ENCODE measurements around the gene CARD18.

The CARD18 gene

DNA sequence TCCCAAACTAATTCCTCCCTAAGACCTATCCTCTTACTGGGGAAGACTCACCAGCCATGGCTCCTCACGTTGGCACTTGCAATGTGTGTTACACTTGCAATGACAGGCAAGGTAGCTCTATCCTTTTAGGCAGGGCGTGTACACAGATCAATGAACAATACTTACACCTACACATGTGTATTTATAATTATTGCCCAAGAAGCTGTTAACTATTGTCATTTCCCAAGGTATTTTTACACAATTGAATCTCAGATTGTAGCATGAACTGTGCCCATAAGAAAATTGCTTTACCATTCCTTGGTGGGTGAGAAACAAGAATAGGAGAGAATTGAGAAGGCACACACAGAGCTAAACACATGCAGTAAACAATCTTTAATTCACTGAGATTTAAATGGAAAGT lies at the start of gene CARD18:
CARD18 (minus strand) TSS at position 101 of the 400 bp plus-strand sequence; CDS start at position 58, 43 bp downstream.
- TF ChIP-seq ZFX (IDR thresholded peaks at IDR 0.05; ENCODE audit: borderline replicate concordance) (no peak), CTCF (IDR thresholded peaks at IDR 0.05) (no peak)

GRCh38 chr11:105183987-105184386 lies 44.4 kb upstream of the CARD18 start:
- TF ChIP-seq CTCF (IDR thresholded peaks at IDR 0.05): no peak
- no peak overlapping the region for H3K27ac ChIP-seq

More for the DNA sequence above, at the start of gene CARD18:
- no peak within 1 kb of the TSS for H3K27ac ChIP-seq

DNA sequence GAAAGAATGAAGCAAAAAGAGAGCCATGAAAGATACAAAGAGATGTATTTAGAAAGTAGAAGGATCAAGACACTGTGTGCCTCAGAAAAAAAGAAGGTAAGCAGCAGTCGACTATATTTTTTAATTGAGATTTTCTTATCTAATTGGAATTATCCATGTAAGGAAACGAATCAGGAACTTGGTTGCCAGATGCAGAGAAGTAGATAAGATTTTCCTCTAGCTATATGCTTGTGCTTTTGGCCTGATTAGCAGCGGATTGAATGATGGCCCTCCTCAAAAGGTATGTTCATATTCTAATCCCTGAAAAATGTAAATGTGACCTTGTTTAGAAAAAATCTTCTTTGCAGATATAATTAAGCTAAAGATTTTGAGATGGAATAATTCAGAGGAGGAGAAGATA lies 43.9 kb upstream of the CARD18 start:
- TF ChIP-seq ZFX (IDR thresholded peaks at IDR 0.05; ENCODE audit: borderline replicate concordance) (no peak), CTCF (IDR thresholded peaks at IDR 0.05) (no peak)

GRCh38 chr11:105181521-105181920 lies 42.0 kb upstream of the CARD18 start:
- no peak overlapping the region for H3K27ac ChIP-seq
- TF ChIP-seq ZFX (IDR thresholded peaks at IDR 0.05; ENCODE audit: borderline replicate concordance) (no peak), CTCF (IDR thresholded peaks at IDR 0.05) (no peak)

More for the DNA sequence above, 43.9 kb upstream of the CARD18 start:
- H3K27ac ChIP-seq: no peak overlapping the region

DNA sequence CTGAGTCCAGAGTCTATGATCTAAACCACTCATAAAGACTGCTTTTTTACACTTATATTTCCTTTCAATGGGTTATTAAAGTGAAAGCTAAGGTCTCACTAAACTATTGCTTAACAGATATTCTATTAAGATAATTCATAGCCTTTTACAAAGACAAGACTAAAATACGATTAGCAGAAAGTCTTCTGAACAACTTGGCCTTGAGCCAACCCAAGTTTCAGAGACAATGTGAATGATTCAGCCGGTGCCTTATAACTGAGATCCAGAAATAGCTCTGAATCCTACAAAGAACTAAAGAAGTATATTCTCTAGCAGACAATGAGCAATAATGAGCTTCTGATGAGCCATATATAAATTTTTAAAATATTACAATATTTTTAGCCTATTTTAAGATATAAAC lies 41.5 kb upstream of the CARD18 start:
- no peak overlapping the region for H3K27ac ChIP-seq

DNA sequence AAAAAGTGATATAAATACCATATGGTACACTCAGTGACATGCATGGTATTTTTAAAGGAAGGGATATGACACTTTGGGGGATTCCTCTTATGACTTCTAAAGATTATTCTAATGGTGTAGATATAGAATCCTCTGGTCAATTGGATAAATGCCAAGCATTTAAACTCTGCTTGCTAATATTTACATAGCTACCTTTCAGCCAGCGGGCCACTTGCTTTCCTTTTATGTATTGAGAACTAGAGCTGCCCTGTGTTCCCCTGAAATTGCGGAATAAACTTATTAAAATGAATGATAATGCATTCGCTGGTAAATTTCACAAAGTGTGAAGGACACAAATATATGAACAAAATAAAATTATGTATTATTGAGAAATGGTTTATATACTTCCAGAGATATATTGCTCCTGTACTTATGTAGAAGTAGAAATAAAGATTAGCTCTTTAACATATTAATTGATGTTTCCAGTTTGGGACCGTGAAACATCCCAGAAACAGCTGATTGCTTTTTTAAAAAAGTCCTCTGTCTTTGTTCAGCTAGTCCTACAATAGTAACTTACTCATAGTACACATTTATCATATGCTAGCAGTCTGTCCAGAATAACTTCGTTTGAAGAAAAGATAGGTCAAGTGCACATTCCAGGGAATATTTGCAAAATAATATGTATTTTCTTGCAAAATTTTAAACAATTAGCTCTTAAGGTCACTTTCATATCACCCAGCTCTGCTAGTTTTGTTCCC lies 40.1 kb upstream of the CARD18 start:
- TF ChIP-seq ZFX (IDR thresholded peaks at IDR 0.05; ENCODE audit: borderline replicate concordance) (no peak), CTCF (IDR thresholded peaks at IDR 0.05) (no peak)
- H3K27ac ChIP-seq: no peak overlapping the region

More for the DNA sequence above, 41.5 kb upstream of the CARD18 start:
- no peak for TF ChIP-seq ZFX (IDR thresholded peaks at IDR 0.05; ENCODE audit: borderline replicate concordance)
- TF ChIP-seq CTCF (IDR thresholded peaks at IDR 0.05): no peak

GRCh38 chr11:105177658-105178057 lies 38.1 kb upstream of the CARD18 start:
- no peak overlapping the region for H3K27ac ChIP-seq
- TF ChIP-seq CTCF (IDR thresholded peaks at IDR 0.05): no peak

Measured in 22Rv1 (cell line).